Stimulated activated CD4-positive, alpha-beta T cell treated with anti-CD3 and anti-CD28 coated beads, Interleukin-15, amount 100 ng/mL, for 48 hours (primary cell): ENCODE measurements around the gene STARD3NL.
"Not testable (repeated sequence)": the region's sequence is repeated elsewhere in the genome, so short reads cannot be mapped to it uniquely, and the experiment has no call there.

Experiments
- DNase-seq, 2 donors: peaks; one replicate each; pipeline ENCODE4 v3.0.0-alpha.2; 2020; ENCODE audit warnings: low read depth in 2 of 2

The STARD3NL gene

DNA sequence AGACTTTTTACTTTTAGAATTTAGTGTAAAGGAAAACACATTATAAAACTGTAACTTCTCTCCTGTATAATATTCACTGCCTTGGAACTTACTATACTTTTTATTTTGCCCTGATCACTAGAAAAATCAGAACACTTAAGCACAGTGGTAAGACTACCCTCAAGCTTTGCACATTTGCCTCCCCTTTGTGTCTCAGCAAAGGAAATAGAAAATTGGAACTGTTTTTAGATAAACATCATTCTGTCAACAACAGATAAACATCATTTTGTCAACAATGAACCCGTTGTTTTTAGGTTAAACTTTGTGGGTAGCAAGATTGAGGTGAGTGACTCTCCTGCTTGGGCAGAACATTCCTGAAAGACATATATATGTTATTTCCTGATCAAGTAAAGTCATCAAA is 86.6 kb downstream of the STARD3NL start:
- DNase-seq, result not testable (repeated sequence)

DNA sequence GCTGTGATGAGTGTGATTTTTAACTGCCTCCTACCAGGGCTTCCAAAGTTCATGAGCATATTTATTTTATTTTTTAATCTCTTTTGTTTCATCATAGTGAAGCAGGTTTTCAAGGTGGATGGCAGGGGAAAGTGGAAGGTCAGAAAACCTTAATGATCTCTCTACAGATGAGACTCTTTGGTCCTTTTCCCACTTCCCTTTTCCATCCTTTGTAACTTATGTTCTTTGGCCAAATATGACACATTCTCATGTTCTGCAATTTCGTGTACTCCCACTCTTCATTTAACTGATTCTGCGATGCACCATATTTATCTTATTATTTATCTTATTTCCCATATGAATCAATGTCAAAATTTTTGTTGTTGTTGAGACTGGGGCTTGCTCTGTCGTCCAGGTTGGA is 87.9 kb downstream of the STARD3NL start:
- not testable (repeated sequence) for DNase-seq

DNA sequence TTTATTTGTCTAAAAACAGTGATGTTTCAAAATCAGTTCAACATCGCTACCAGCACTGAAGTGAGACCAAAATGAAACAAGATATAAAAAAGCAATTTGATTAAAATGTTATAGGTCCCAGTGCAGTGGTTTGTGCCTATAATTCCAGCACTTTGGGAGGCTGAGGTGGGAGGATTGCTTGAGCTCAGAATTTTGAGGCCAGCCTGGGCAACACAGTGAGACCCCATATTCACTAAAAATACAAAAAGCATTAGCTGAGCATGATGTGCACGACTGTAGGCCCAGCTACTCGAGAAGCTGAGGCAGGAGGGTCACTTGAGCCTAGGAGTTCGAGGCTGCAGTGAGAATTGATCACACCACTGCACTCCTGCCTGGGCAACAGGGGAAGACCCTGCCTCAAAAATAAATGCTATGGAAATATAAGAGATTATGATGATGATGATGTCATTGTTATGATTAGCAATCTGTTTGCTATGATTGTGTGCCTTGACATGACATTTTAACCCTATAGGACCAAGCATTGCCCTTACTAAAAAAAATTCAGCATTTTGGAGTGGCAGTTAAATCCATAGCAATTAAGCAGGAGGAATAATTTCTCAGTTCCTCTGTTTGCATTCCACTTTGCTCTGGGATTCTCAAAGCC is 91.8 kb downstream of the STARD3NL start:
- DNase-seq, result not testable (repeated sequence)

DNA sequence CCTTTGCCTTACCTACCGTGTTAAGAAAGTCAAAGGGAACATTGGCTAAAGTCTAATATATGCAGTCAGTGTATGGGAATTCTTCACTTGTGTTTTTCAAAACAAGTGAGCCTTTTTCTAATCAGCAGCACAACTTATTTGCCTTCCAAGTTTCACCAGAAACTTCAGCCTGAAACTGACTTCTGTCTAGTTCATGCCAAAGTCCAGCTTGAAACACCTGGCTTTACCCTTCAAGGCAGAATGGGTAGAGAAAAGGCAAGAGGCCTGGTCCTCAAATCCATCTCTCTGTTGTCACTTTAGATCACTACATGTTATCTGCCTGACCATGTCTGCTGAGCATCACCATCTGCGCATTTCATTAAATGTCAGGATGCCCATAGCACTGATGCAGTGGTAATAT is 92.4 kb downstream of the STARD3NL start:
- DNase-seq, result not testable (repeated sequence)

DNA sequence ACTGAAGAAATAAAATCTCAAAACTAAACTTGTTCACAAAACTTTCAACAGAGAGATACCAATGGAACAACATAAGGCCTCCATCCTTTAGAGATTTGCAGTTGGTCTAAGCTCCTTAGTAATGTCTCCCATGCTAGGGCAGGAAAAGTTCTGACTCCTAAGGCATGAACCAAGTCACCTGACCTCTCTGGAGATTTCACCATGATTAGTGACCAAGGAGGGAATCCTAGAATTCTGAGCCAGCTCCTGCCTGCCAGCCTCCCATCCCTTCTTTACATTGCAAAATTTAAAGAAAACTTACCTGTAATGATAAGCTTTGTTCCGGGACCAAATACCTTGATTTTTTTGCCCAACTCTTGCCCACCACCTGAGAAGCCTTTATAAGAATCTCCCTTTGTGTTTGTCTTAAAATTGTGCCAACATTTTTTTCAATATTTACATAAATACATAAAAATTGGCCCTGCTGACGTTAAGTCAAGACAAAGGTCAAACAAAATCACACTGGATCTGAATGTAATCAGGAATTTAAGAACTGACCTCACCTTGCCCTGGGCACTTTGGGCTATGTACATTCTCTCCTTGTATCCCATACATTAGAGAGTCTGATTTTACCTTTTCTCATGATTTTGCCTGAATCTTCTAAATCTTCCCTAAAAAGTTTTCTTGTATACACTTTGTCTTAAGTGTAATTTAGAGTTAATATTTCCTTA is 95.4 kb downstream of the STARD3NL start, which contains the start of gene TARP:
TSS of gene TARP (minus strand) at position 351 of the 710 bp plus-strand sequence.
- no peak for DNase-seq

DNA sequence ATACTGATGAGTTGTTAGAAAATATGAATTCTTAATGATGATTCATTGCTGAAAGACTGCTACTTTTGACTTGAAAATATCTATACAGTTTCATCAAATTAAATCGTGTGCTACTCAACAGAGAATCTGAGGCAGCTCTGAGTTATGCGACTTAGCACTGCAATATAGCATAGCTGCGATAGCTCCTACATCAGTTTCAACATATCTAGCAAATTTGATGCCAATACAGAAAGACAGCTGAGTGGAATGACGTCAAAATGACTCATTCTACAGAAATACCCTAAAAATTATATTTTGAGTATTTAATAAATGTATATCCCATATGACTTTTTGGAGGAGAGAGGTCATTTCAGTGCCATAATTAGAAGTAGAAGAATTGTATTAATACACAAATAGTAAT is 96.4 kb downstream of the STARD3NL start:
- DNase-seq, result no peak

DNA sequence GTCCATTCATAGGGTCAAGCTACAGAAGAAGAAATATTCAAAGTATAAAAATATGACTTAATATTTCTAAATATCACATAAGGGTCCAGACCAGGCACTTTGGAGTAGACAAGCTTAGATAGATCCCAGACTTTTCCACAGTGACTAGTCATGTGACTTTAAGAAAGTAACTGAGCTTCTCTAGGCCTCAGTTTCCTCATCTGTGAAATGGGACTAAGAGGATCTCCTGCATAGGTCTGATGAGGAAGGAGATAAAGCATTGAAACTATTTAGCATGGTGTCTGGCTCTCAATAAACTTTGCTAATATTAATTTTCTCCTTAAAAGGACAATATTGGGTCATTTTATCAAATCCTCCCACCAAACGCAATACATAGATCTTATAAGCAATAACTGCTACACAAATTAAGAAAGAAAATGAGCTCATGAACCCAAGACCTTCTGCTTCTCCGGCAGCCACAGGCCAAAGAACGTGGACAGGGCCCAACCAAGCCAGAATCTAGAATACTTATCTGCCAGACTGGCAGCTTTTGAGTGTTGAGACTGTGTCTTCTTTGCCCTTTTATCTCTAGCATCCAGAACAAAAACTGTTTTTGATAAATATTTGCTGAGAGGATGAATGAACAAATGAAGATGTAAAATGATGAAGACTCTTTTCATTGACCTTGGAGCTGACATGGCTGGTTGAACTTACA is 97.0 kb downstream of the STARD3NL start:
- no peak for DNase-seq

DNA sequence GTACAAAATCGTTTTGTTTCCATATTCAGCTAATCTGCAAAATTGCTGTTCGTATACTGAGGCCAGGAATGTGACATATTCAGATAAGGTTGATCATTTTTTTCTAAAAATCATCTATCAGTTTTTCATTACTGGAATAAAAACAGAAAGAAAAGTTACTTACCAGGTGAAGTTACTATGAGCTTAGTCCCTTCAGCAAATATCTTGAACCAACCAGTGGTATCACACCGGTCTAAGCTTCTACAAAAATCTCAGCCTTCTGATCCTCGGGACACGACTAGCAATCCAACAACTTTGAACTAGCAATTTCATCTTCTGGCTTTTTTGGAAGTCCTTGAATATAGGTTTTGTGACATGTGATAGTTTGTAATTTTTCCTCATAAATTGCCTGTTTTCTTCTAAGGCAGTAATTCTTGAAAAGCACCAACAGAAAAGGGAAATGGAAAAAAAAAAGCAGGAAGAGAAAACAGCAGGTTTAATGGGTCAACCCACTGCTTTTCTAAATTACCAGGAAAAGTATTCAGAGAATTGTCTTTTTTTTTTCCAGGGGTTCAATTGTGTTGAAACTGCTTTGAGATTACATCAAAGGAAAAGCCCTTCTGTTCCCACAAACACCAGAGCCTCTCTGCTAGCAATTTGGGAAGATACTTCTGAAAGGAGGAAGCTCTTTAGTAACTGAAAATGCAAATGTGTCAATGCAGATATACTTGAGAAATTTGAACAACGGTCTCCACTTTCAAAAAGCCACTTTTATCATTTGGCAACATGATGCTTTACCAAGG is 98.2 kb downstream of the STARD3NL start:
- no peak for DNase-seq

DNA sequence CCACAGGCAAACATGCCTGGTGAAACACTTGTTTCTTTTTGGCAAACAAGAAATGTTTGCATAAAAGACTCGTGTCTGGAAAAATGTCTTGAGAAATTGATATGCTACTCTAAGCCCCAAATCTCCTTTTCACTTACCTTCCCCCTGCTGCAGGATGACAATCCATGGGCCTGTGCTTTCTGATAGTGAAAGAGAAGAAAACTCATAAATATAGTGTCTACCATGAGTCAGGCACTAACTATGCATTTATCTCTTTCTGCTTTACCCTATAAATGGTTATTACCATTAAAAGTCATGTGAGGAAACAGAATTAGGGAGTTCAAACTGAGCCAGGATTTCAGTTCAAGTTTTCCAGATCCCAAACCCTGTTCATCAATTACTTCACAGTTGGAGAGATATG is 102.0 kb downstream of the STARD3NL start:
- no peak for DNase-seq
